HL-60 (cell line): Measurements from ENCODE around the gene CFAP92.

Experiments used
- REST ChIP-seq: IDR thresholded peaks from 2 replicates; pipeline ENCODE4 v1.6.1; 2012; ENCODE audit warnings: low read depth; ENCODE audit not compliant: insufficient replicate concordance
- TF ChIP-seq, protein P1 (sequence below): IDR thresholded peaks from one replicate; pipeline ENCODE4 v1.5.1; 2011; ENCODE audit warnings: low read length, control low read depth, inconsistent platforms; ENCODE audit not compliant: insufficient read depth

DNA sequence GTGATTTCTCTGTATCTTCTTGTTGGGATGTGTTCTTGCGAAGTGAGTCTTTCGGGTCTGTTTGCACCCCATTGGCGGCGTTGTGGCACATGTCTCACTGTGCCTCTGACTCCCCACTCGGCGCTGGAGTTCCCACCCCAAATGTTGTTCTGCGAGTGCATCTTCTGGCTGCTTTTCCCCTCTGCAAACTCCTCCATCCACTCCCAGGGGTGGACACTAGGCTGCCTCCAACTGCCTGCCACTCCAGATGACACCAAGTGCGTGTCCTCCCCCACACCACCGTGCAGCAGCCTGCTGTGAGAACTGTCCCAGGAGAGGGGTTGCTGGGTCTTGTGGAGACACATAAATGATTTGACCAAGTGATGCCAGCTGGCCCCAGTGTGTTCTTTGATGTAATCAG lies 24.9 kb upstream of the CFAP92 start:
- TF ChIP-seq, protein P1, sequence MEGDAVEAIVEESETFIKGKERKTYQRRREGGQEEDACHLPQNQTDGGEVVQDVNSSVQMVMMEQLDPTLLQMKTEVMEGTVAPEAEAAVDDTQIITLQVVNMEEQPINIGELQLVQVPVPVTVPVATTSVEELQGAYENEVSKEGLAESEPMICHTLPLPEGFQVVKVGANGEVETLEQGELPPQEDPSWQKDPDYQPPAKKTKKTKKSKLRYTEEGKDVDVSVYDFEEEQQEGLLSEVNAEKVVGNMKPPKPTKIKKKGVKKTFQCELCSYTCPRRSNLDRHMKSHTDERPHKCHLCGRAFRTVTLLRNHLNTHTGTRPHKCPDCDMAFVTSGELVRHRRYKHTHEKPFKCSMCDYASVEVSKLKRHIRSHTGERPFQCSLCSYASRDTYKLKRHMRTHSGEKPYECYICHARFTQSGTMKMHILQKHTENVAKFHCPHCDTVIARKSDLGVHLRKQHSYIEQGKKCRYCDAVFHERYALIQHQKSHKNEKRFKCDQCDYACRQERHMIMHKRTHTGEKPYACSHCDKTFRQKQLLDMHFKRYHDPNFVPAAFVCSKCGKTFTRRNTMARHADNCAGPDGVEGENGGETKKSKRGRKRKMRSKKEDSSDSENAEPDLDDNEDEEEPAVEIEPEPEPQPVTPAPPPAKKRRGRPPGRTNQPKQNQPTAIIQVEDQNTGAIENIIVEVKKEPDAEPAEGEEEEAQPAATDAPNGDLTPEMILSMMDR = no peak
- no peak for TF ChIP-seq REST
